GM23338 (cell line): ENCODE data around the gene EPB41L5. TPM values are rescaled to one million over a fixed set of nuclear protein-coding genes. Genes with fewer than 3 reads are reported as not detected.

Experiments used
- ATAC-seq: fragments of 200-7000 bp; cut with Tn5 transposase; 3 replicates; pipeline ENCODE4 v1.9.1; 2020
- DNase-seq: peaks from one replicate; pipeline ENCODE4 v3.0.0-alpha.2; 2015; ENCODE audit warnings: low spot score
- H2AFZ ChIP-seq: fragments of 200-600 bp; sonication (generic); 2 replicates; pipeline ENCODE4 v1.8.0; 2016; ENCODE audit warnings: antibody characterized with exemption, mild to moderate bottlenecking, moderate library complexity
- H3F3A ChIP-seq: fragments of 200-600 bp; sonication (generic); replicated peaks from 2 replicates; pipeline ENCODE4 v1.8.0; 2017; ENCODE audit warnings: antibody characterized with exemption, mixed run types, low read depth
- H3K27ac ChIP-seq: fragments of 200-600 bp; sonication (generic); 2 replicates; pipeline ENCODE4 v1.6.1; 2016; ENCODE audit warnings: low read depth
- H3K27me3 ChIP-seq: fragments of 200-600 bp; sonication (generic); 2 replicates; pipeline ENCODE4 v1.8.0; 2016; ENCODE audit warnings: mild to moderate bottlenecking, mixed run types, moderate library complexity; ENCODE audit not compliant: insufficient read depth
- H3K36me3 ChIP-seq: fragments of 200-600 bp; sonication (generic); 2 replicates; pipeline ENCODE4 v1.8.0; 2016; ENCODE audit warnings: mild to moderate bottlenecking; ENCODE audit not compliant: insufficient read depth
- H3K4me1 ChIP-seq: fragments of 200-600 bp; sonication (generic); 2 replicates; pipeline ENCODE4 v1.8.0; 2016; ENCODE audit warnings: mild to moderate bottlenecking, moderate library complexity; ENCODE audit not compliant: insufficient read depth
- H3K4me2 ChIP-seq: fragments of 200-600 bp; sonication (generic); 2 replicates; pipeline ENCODE4 v1.7.1; 2017; ENCODE audit warnings: mixed run types
- H3K4me3 ChIP-seq: fragments of 200-600 bp; sonication (generic); 2 replicates; pipeline ENCODE4 v1.6.1; 2016; ENCODE audit warnings: mixed run types
- H3K79me2 ChIP-seq: fragments of 200-600 bp; sonication (generic); replicated peaks from 2 replicates; pipeline ENCODE4 v1.8.0; 2017; ENCODE audit warnings: mild to moderate bottlenecking; ENCODE audit not compliant: insufficient read depth
- H3K9me2 ChIP-seq: fragments of 200-600 bp; sonication (generic); 2 replicates; pipeline ENCODE4 v1.8.0; 2017; ENCODE audit not compliant: insufficient read depth
- H4K20me1 ChIP-seq: fragments of 200-600 bp; sonication (generic); replicated peaks from 2 replicates; pipeline ENCODE4 v1.8.0; 2017; ENCODE audit warnings: mild to moderate bottlenecking; ENCODE audit not compliant: insufficient read depth
- H3K27ac Mint-ChIP-seq: 2 replicates; pipeline ENCODE4 v1.8.0; 2020; ENCODE audit warnings: inconsistent platforms, mild to moderate bottlenecking, moderate library complexity, mixed read lengths
- H3K27me3 Mint-ChIP-seq: 3 replicates; pipeline ENCODE4 v1.8.0; 2022; ENCODE audit warnings: low read depth, mild to moderate bottlenecking, moderate library complexity, mixed read lengths, inconsistent platforms; ENCODE audit not compliant: insufficient read depth, poor library complexity
- H3K36me3 Mint-ChIP-seq: 3 replicates; pipeline ENCODE4 v1.8.0; 2021; ENCODE audit warnings: low read depth, mild to moderate bottlenecking, inconsistent platforms, moderate library complexity, mixed read lengths
- H3K4me1 Mint-ChIP-seq: 3 replicates; pipeline ENCODE4 v1.8.0; 2020; ENCODE audit warnings: mild to moderate bottlenecking, inconsistent platforms, mixed read lengths
- H3K4me3 Mint-ChIP-seq: 3 replicates; pipeline ENCODE4 v1.8.0; 2021; ENCODE audit warnings: moderate library complexity, mild to moderate bottlenecking, inconsistent platforms, mixed read lengths
- H3K9me3 Mint-ChIP-seq: 3 replicates; pipeline ENCODE4 v1.8.0; 2020; ENCODE audit warnings: moderate library complexity, mild to moderate bottlenecking, inconsistent platforms, mixed read lengths
- CREB1 ChIP-seq: fragments of 250-450 bp; sonication (Bioruptor Pico); IDR thresholded peaks from 2 replicates; pipeline ENCODE4 v1.5.0; 2020; ENCODE audit warnings: low read depth, mild to moderate bottlenecking, moderate library complexity
- EZH2 ChIP-seq: fragments of 200-600 bp; sonication (generic); IDR thresholded peaks from one replicate; pipeline ENCODE4 v1.8.0; 2017; ENCODE audit warnings: antibody characterized with exemption, mild to moderate bottlenecking, low read depth; ENCODE audit not compliant: unreplicated experiment
- EZH2phosphoT487 ChIP-seq: fragments of 200-600 bp; sonication (generic); IDR thresholded peaks from one replicate; pipeline ENCODE4 v1.8.1; 2018; ENCODE audit warnings: antibody characterized with exemption; ENCODE audit not compliant: unreplicated experiment
- JUNB ChIP-seq: IDR thresholded peaks from one replicate; pipeline ENCODE4 v1.6.1; 2016; ENCODE audit warnings: antibody characterized with exemption; ENCODE audit not compliant: unreplicated experiment
- POLR2AphosphoS5 ChIP-seq: IDR thresholded peaks from 2 replicates; pipeline ENCODE4 v1.6.1; 2016; ENCODE audit warnings: antibody characterized with exemption, low read depth
- STAT1 ChIP-seq: IDR thresholded peaks from one replicate; pipeline ENCODE4 v1.6.1; 2016; ENCODE audit warnings: antibody characterized with exemption; ENCODE audit not compliant: unreplicated experiment
- ZNF114 ChIP-seq: fragments of 250-450 bp; sonication (Bioruptor Pico); IDR thresholded peaks from 2 replicates; pipeline ENCODE4 v1.5.0; 2020; ENCODE audit warnings: mild to moderate bottlenecking, moderate library complexity
- ZNF462 ChIP-seq: fragments of 250-450 bp; sonication (Bioruptor Pico); IDR thresholded peaks from 2 replicates; pipeline ENCODE4 v1.5.0; 2020; ENCODE audit warnings: mild to moderate bottlenecking, moderate library complexity
- polyA plus RNA-seq: library from polyadenylated mRNA; unstranded; fragments of >200 nt; fragmentation: Nextera tagmentation; extraction: Ambion mirVana; gene quantifications from 2 replicates; pipeline ENCODE4 v1.2.1, GENCODE V29; 2016
- total RNA-seq: library from RNA; depleted of rRNA; stranded (reverse); fragments of >200 nt; shearing (Covaris generic); gene quantifications from 2 replicates; pipeline ENCODE4 v1.2.3, GENCODE V29; 2014
- TF ChIP-seq, protein P1 (sequence below), 2 experiments: fragments of 200-600 bp in 1 of 2; sonication (generic) in 1 of 2; conservative IDR thresholded peaks; 2 replicates each; pipeline versions ENCODE4 v1.5.1 to v1.6.1; 2016 to 2017; ENCODE audit warnings: antibody characterized with exemption in 2 of 2, low read depth in 2 of 2, mild to moderate bottlenecking in 2 of 2, moderate library complexity in 1 of 2
- TF ChIP-seq, protein P2 (sequence below): IDR thresholded peaks from one replicate; pipeline ENCODE4 v1.6.1; 2018; ENCODE audit warnings: antibody characterized with exemption; ENCODE audit not compliant: unreplicated experiment

EPB41L5 gene
- total and polyA plus RNA-seq, 2 experiments from 2014 or later = 15.5 to 35.4 TPM

DNA sequence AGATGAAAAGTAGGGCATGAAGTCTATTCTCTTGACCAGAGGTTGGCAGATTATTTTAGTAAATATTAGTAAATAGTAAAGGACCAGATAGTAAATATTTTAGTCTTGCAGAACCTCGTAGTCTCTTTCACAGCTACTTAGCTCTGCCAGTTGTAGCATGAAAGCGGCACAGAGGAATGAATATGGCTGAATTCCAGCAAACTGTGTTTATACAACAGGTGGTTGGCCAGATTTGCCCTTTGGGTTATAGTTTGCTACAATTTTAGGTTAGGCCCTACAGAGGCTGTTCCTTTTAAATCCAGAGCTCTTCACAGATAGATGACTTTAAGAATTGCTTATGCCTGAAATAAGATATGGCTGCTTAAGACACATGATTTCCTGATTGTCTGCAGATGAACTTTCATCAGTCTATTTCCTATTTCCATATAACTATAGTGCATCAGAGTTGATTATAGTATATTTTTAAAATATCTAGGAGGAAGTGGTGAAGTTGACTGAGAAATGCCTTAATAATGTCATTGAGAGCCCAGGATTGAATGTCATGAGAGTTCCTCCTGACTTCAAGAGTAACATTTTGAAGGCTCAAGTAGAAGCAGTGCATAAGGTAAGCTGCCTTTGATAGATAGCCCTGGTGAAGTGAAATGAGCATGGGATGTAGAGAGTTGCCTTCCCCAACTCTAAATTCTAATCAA lies 129.8 kb downstream of the EPB41L5 start (continued):
- TF ChIP-seq, protein P1, sequence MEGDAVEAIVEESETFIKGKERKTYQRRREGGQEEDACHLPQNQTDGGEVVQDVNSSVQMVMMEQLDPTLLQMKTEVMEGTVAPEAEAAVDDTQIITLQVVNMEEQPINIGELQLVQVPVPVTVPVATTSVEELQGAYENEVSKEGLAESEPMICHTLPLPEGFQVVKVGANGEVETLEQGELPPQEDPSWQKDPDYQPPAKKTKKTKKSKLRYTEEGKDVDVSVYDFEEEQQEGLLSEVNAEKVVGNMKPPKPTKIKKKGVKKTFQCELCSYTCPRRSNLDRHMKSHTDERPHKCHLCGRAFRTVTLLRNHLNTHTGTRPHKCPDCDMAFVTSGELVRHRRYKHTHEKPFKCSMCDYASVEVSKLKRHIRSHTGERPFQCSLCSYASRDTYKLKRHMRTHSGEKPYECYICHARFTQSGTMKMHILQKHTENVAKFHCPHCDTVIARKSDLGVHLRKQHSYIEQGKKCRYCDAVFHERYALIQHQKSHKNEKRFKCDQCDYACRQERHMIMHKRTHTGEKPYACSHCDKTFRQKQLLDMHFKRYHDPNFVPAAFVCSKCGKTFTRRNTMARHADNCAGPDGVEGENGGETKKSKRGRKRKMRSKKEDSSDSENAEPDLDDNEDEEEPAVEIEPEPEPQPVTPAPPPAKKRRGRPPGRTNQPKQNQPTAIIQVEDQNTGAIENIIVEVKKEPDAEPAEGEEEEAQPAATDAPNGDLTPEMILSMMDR (conservative IDR thresholded peaks at IDR 0.05; ENCODE audit: low read depth in 2 of 2) = no peak
- no peak for TF ChIP-seq EZH2
- TF ChIP-seq, protein P2, sequence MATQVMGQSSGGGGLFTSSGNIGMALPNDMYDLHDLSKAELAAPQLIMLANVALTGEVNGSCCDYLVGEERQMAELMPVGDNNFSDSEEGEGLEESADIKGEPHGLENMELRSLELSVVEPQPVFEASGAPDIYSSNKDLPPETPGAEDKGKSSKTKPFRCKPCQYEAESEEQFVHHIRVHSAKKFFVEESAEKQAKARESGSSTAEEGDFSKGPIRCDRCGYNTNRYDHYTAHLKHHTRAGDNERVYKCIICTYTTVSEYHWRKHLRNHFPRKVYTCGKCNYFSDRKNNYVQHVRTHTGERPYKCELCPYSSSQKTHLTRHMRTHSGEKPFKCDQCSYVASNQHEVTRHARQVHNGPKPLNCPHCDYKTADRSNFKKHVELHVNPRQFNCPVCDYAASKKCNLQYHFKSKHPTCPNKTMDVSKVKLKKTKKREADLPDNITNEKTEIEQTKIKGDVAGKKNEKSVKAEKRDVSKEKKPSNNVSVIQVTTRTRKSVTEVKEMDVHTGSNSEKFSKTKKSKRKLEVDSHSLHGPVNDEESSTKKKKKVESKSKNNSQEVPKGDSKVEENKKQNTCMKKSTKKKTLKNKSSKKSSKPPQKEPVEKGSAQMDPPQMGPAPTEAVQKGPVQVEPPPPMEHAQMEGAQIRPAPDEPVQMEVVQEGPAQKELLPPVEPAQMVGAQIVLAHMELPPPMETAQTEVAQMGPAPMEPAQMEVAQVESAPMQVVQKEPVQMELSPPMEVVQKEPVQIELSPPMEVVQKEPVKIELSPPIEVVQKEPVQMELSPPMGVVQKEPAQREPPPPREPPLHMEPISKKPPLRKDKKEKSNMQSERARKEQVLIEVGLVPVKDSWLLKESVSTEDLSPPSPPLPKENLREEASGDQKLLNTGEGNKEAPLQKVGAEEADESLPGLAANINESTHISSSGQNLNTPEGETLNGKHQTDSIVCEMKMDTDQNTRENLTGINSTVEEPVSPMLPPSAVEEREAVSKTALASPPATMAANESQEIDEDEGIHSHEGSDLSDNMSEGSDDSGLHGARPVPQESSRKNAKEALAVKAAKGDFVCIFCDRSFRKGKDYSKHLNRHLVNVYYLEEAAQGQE = no peak
- no peak for TF ChIP-seq JUNB
- no peak for TF ChIP-seq CREB1 (CRISPR knock-in tag)
- no peak for TF ChIP-seq ZNF114 (CRISPR knock-in tag)
- no peak for TF ChIP-seq STAT1
- no peak for TF ChIP-seq POLR2AphosphoS5
- TF ChIP-seq EZH2phosphoT487 = no peak

DNA sequence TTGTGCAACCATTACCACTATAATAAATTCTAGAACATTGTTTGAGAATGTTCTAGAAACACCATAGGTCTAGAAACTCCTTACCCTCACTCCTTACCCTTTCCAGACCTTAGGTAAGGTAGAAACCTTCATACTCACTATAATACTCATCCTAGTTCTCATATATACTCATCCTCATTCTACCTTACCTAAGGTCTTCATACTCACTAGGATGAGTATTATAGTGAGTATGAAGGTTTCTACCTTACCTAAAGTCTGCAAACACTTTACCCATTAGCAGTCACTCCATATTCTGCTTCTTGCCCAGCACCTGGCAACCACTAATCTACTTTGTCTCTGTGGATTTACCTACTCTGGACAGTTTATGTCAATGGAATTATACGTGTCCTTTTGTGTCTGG lies 135.4 kb downstream of the EPB41L5 start:
- no peaks in the 10 kb centered on the region for H3K4me1 Mint-ChIP-seq
- no peak overlapping the region for H3K4me3 Mint-ChIP-seq
- H3K4me1 ChIP-seq = no peaks in the 10 kb centered on the region
- H3K27me3 ChIP-seq = no peaks in the 10 kb centered on the region
- ATAC-seq = no peak
- H3F3A ChIP-seq = no peaks in the 10 kb centered on the region
- H3K9me3 Mint-ChIP-seq = peaks cover 25% of the 10 kb centered on the region; the same call in 2 of the 3 replicates
- peaks cover 48% of the 10 kb centered on the region for H3K36me3 Mint-ChIP-seq
- no peak overlapping the region for H3K4me3 ChIP-seq
- no peaks in the 10 kb centered on the region for H3K36me3 ChIP-seq
- H3K27ac Mint-ChIP-seq = no peak overlapping the region
- no peak for DNase-seq
- no peaks in the 10 kb centered on the region for H4K20me1 ChIP-seq
- peaks cover 3% of the 10 kb centered on the region; the same call in 1 of the 2 replicates for H3K9me2 ChIP-seq
- H3K27me3 Mint-ChIP-seq = peaks cover 1% of the 10 kb centered on the region
- no peaks in the 10 kb centered on the region for H3K79me2 ChIP-seq
- H3K27ac ChIP-seq = no peak overlapping the region
- H3K4me2 ChIP-seq = no peak overlapping the region
- H2AFZ ChIP-seq = no peak overlapping the region
- TF ChIP-seq EZH2 (no peak), POLR2AphosphoS5 (no peak), CREB1 (CRISPR knock-in tag) (no peak), ZNF462 (CRISPR knock-in tag) (no peak)
- TF ChIP-seq, protein P1 (conservative IDR thresholded peaks at IDR 0.05; ENCODE audit: low read depth in 2 of 2) = no peak
